HepG2 (cell line): ENCODE measurements around the gene LYRM4. TPM values are rescaled to one million over a fixed set of nuclear protein-coding genes. Genes with fewer than 3 reads are reported as not detected.

Experiments used
- GATAD1 ChIP-seq: IDR thresholded peaks from 2 replicates; pipeline ENCODE4 v1.6.1; 2016; ENCODE audit warnings: missing genetic modification reagents, missing compliant biosample characterization
- HCFC1 ChIP-seq: fragments of 150-350 bp; IDR thresholded peaks from 2 replicates; pipeline ENCODE4 v1.6.1; 2014; ENCODE audit warnings: low read depth, low read length
- JUNB ChIP-seq: sonication (generic); formaldehyde crosslinking; IDR thresholded peaks from 2 replicates; pipeline ENCODE4 v1.8.0; 2022; ENCODE audit warnings: missing genetic modification reagents, mild to moderate bottlenecking, borderline replicate concordance
- KDM2A ChIP-seq: sonication (generic); formaldehyde crosslinking; IDR thresholded peaks from 2 replicates; pipeline ENCODE4 v1.4.0; 2020; ENCODE audit warnings: low read depth, missing genetic modification reagents, borderline replicate concordance
- MBNL3 ChIP-seq: fragments of 250-450 bp; sonication (Bioruptor Pico); conservative IDR thresholded peaks from 2 replicates; pipeline ENCODE4 v1.8.0; 2022; ENCODE audit warnings: mild to moderate bottlenecking, inconsistent platforms
- MTF1 ChIP-seq: sonication (generic); formaldehyde crosslinking; IDR thresholded peaks from 2 replicates; pipeline ENCODE4 v1.5.0; 2020; ENCODE audit warnings: missing genetic modification reagents
- MYC ChIP-seq: sonication (generic); formaldehyde crosslinking; IDR thresholded peaks from 2 replicates; pipeline ENCODE4 v1.9.0; 2021; ENCODE audit warnings: missing genetic modification reagents, borderline replicate concordance
- RBM39 ChIP-seq: fragments of 200-400 bp; formaldehyde crosslinking; IDR thresholded peaks from one replicate; pipeline ENCODE4 v1.6.1; 2018; ENCODE audit warnings: antibody characterized with exemption, mild to moderate bottlenecking, low read depth, low read length; ENCODE audit not compliant: poor library complexity, severe bottlenecking
- SAFB2 ChIP-seq: sonication (generic); formaldehyde crosslinking; IDR thresholded peaks from 2 replicates; pipeline ENCODE4 v1.5.1; 2020; ENCODE audit warnings: missing genetic modification reagents, low read depth, mild to moderate bottlenecking, borderline replicate concordance
- SMAD9 ChIP-seq: sonication (generic); formaldehyde crosslinking; IDR thresholded peaks from 2 replicates; pipeline ENCODE4 v1.5.1; 2020; ENCODE audit warnings: mild to moderate bottlenecking, missing genetic modification reagents
- YEATS2 ChIP-seq: sonication (generic); formaldehyde crosslinking; IDR thresholded peaks from 2 replicates; pipeline ENCODE4 v1.4.0; 2020; ENCODE audit warnings: missing genetic modification reagents, borderline replicate concordance
- ZC3H4 ChIP-seq: sonication (generic); formaldehyde crosslinking; IDR thresholded peaks from 2 replicates; pipeline ENCODE4 v1.4.0; 2020; ENCODE audit warnings: missing genetic modification reagents, borderline replicate concordance
- ZFP36L1 ChIP-seq: sonication (generic); formaldehyde crosslinking; IDR thresholded peaks from 2 replicates; pipeline ENCODE4 v1.8.0; 2022; ENCODE audit warnings: mild to moderate bottlenecking, missing genetic modification reagents, moderate library complexity
- ZNF605 ChIP-seq: sonication (generic); formaldehyde crosslinking; IDR thresholded peaks from 2 replicates; pipeline ENCODE4 v1.8.0; 2022; ENCODE audit warnings: mild to moderate bottlenecking, missing genetic modification reagents
- ZNF629 ChIP-seq: sonication (generic); formaldehyde crosslinking; conservative IDR thresholded peaks from 2 replicates; pipeline ENCODE4 v1.5.0; 2020; ENCODE audit warnings: missing genetic modification reagents
- ZNF777 ChIP-seq: sonication (generic); formaldehyde crosslinking; IDR thresholded peaks from 2 replicates; pipeline ENCODE4 v1.4.0; 2020; ENCODE audit warnings: missing genetic modification reagents
- polyA plus RNA-seq, 8 experiments: library from polyadenylated mRNA; depleted of rRNA in 3 of 8; stranded (reverse) in 7 of 8; unstranded in 1 of 8; fragments of >200 nt; fragmentation: Illumina TruSeq in 4 of 8; extraction: Trizol in 4 of 8; gene quantifications; 2 replicates each; pipeline versions ENCODE4 v1.2.1 to v1.2.3, GENCODE V29; 2011 to 2016; ENCODE audit warnings: low read depth in 4 of 8, missing spikeins in 1 of 8, mixed read lengths in 1 of 8; ENCODE audit not compliant: insufficient read depth in 1 of 8
- total RNA-seq, 5 experiments: library from RNA; depleted of rRNA; stranded (reverse); fragments of >200 nt; fragmentation: Illumina TruSeq; extraction: Trizol; gene quantifications; 2 replicates each; pipeline ENCODE4 v1.2.3, GENCODE V29; 2016; ENCODE audit warnings: low read depth in 1 of 5
- TF ChIP-seq, protein P1 (sequence below): sonication (generic); formaldehyde crosslinking; IDR thresholded peaks from 2 replicates; pipeline ENCODE4 v1.5.0; 2020; ENCODE audit warnings: missing genetic modification reagents
- TF ChIP-seq, protein P2 (sequence below): sonication (generic); formaldehyde crosslinking; IDR thresholded peaks from 2 replicates; pipeline ENCODE4 v1.5.0; 2020; ENCODE audit warnings: mild to moderate bottlenecking, missing genetic modification reagents
- TF ChIP-seq, protein P3 (sequence below): sonication (generic); formaldehyde crosslinking; IDR thresholded peaks from 2 replicates; pipeline ENCODE4 v1.4.0; 2020; ENCODE audit warnings: mild to moderate bottlenecking, missing genetic modification reagents
- TF ChIP-seq, protein P4 (sequence below): sonication (generic); formaldehyde crosslinking; conservative IDR thresholded peaks from 2 replicates; pipeline ENCODE4 v1.4.0; 2020; ENCODE audit warnings: missing genetic modification reagents

LYRM4 gene
- total and polyA plus RNA-seq, 2 of the 13 experiments (the other 11 are each of a cell fraction or from before 2014, with no cell fraction given): 64.6 to 67.5 TPM

DNA sequence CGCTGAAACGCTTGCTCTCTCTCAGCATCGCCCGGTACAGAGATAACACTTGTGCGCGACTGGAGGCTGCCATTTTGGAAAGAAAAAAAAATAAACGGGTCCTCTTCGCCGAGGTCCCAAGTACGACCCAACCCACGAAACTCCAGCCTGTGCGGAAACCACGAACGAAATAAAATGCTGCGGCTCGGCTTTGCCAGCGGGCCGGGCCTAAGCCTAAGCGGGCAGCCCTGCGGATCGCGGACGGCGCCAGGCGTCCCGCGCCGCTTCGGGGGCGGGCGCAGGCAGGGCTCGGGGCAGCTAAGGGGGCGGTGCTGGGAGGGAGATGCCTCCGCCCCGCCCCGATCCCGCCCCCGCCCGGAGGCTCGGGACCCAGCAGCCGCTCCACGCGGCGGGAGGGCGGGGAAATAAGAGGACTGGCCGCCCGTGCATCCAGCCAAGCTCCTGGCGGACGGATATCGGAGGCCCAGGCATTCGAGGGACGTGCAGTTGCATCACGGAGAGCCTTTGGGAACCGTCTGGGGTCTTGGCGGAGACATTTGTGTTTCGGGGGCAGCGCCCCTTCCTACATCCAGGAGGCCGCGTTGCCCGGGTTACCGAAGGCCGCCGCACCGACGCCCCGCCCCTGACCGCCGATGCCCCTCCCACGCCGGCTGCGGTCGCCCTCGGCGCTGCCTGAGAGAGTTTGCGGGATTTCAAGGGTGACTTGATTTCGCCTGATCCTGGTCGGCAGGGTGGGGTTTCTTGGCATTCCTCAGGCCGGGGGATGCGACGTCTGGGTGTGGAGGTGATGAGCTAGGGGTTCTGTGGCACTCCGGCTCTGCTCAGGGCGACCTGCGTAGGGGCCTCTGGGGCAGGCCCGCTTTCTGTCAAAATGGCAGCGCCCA, at the start of gene LYRM4, which contains the start of gene FARS2 (continued):
- TF ChIP-seq, protein P1, sequence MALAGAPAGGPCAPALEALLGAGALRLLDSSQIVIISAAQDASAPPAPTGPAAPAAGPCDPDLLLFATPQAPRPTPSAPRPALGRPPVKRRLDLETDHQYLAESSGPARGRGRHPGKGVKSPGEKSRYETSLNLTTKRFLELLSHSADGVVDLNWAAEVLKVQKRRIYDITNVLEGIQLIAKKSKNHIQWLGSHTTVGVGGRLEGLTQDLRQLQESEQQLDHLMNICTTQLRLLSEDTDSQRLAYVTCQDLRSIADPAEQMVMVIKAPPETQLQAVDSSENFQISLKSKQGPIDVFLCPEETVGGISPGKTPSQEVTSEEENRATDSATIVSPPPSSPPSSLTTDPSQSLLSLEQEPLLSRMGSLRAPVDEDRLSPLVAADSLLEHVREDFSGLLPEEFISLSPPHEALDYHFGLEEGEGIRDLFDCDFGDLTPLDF (CRISPR knock-in tag): peak; percentile 17; the same call in 1 of the 2 replicates
- no peak for TF ChIP-seq JUNB (CRISPR knock-in tag)
- no peak for TF ChIP-seq MBNL3 (CRISPR knock-in tag)
- peak; percentile 71 for TF ChIP-seq KDM2A
- TF ChIP-seq SAFB2 (CRISPR knock-in tag): 0 out of 2 replicates have a peak, but pooled peaks have one; percentile 16
- peak; percentile 73 for TF ChIP-seq ZNF777 (CRISPR knock-in tag)
- peak; percentile 77; the same call in 1 of the 2 replicates for TF ChIP-seq ZNF605 (CRISPR knock-in tag)
- TF ChIP-seq RBM39: no peak
- TF ChIP-seq, protein P2, sequence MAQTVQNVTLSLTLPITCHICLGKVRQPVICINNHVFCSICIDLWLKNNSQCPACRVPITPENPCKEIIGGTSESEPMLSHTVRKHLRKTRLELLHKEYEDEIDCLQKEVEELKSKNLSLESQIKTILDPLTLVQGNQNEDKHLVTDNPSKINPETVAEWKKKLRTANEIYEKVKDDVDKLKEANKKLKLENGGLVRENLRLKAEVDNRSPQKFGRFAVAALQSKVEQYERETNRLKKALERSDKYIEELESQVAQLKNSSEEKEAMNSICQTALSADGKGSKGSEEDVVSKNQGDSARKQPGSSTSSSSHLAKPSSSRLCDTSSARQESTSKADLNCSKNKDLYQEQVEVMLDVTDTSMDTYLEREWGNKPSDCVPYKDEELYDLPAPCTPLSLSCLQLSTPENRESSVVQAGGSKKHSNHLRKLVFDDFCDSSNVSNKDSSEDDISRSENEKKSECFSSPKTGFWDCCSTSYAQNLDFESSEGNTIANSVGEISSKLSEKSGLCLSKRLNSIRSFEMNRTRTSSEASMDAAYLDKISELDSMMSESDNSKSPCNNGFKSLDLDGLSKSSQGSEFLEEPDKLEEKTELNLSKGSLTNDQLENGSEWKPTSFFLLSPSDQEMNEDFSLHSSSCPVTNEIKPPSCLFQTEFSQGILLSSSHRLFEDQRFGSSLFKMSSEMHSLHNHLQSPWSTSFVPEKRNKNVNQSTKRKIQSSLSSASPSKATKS (CRISPR knock-in tag): no peak
- TF ChIP-seq, protein P3, sequence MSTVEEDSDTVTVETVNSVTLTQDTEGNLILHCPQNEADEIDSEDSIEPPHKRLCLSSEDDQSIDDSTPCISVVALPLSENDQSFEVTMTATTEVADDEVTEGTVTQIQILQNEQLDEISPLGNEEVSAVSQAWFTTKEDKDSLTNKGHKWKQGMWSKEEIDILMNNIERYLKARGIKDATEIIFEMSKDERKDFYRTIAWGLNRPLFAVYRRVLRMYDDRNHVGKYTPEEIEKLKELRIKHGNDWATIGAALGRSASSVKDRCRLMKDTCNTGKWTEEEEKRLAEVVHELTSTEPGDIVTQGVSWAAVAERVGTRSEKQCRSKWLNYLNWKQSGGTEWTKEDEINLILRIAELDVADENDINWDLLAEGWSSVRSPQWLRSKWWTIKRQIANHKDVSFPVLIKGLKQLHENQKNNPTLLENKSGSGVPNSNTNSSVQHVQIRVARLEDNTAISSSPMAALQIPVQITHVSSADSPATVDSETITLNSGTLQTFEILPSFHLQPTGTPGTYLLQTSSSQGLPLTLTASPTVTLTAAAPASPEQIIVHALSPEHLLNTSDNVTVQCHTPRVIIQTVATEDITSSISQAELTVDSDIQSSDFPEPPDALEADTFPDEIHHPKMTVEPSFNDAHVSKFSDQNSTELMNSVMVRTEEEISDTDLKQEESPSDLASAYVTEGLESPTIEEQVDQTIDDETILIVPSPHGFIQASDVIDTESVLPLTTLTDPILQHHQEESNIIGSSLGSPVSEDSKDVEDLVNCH (CRISPR knock-in tag): no peak
- TF ChIP-seq MYC (CRISPR knock-in tag): peak; percentile 93
- TF ChIP-seq GATAD1 (CRISPR knock-in tag): peak; percentile 96
- no peak for TF ChIP-seq MTF1
- TF ChIP-seq YEATS2 (CRISPR knock-in tag): peak; percentile 74
- TF ChIP-seq HCFC1: peak; percentile 65
- TF ChIP-seq ZFP36L1 (CRISPR knock-in tag): no peak
- TF ChIP-seq, protein P4, sequence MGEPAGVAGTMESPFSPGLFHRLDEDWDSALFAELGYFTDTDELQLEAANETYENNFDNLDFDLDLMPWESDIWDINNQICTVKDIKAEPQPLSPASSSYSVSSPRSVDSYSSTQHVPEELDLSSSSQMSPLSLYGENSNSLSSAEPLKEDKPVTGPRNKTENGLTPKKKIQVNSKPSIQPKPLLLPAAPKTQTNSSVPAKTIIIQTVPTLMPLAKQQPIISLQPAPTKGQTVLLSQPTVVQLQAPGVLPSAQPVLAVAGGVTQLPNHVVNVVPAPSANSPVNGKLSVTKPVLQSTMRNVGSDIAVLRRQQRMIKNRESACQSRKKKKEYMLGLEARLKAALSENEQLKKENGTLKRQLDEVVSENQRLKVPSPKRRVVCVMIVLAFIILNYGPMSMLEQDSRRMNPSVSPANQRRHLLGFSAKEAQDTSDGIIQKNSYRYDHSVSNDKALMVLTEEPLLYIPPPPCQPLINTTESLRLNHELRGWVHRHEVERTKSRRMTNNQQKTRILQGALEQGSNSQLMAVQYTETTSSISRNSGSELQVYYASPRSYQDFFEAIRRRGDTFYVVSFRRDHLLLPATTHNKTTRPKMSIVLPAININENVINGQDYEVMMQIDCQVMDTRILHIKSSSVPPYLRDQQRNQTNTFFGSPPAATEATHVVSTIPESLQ (CRISPR knock-in tag): no peak
- TF ChIP-seq ZC3H4 (CRISPR knock-in tag): no peak
- 0 out of 2 replicates have a peak, but pooled peaks have one; percentile 26 for TF ChIP-seq ZNF629 (CRISPR knock-in tag)
- TF ChIP-seq SMAD9 (CRISPR knock-in tag): no peak
